ENCODE measurements around the gene AP3B1.
A peak's percentile ranks its signal among the peaks of the same experiment; 100 is the strongest.

The AP3B1 gene, protein sequence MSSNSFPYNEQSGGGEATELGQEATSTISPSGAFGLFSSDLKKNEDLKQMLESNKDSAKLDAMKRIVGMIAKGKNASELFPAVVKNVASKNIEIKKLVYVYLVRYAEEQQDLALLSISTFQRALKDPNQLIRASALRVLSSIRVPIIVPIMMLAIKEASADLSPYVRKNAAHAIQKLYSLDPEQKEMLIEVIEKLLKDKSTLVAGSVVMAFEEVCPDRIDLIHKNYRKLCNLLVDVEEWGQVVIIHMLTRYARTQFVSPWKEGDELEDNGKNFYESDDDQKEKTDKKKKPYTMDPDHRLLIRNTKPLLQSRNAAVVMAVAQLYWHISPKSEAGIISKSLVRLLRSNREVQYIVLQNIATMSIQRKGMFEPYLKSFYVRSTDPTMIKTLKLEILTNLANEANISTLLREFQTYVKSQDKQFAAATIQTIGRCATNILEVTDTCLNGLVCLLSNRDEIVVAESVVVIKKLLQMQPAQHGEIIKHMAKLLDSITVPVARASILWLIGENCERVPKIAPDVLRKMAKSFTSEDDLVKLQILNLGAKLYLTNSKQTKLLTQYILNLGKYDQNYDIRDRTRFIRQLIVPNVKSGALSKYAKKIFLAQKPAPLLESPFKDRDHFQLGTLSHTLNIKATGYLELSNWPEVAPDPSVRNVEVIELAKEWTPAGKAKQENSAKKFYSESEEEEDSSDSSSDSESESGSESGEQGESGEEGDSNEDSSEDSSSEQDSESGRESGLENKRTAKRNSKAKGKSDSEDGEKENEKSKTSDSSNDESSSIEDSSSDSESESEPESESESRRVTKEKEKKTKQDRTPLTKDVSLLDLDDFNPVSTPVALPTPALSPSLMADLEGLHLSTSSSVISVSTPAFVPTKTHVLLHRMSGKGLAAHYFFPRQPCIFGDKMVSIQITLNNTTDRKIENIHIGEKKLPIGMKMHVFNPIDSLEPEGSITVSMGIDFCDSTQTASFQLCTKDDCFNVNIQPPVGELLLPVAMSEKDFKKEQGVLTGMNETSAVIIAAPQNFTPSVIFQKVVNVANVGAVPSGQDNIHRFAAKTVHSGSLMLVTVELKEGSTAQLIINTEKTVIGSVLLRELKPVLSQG

DNA sequence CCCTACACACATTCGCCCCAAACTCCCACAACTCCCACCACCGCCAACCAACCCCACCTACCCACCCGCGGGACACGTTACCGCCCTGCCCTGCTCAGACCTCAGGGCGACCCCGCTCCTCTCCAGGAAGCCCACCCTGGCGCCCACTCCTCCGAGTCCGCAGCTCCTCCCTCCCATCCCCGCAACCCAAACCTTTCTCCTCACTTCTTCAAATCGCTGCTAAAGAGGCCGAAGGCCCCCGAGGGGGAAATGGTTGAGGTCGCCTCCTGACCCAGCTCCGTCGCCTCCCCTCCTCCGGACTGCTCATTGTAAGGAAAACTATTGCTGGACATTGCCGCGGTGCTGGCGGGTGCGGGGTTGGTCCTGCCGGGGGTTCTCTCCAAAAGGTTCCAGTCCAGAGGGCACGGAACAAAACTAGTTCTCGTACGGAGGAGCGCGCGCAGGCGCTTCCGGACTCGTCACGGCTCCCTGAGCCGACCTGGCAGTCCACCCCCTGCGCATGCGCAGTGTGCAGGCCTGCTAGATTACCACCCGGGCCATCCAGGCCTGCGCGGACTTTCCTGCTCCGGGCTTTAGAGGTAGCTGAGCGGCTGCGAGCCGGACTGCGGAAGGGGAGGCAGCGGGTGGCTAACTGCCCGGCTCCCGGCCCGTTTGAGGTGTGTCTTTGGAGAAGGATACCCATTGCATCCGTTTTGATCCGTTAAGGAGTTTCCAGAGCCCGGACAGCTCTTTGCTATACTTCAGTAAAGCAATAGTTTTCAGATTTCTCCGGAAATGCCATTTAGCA, at the start of gene AP3B1:
TSS of gene AP3B1 (minus strand) at position 451 of the 787 bp plus-strand sequence. CDS start at position 332, 119 bp downstream.
- DNase-seq, result peak; percentile 96 to 97

DNA sequence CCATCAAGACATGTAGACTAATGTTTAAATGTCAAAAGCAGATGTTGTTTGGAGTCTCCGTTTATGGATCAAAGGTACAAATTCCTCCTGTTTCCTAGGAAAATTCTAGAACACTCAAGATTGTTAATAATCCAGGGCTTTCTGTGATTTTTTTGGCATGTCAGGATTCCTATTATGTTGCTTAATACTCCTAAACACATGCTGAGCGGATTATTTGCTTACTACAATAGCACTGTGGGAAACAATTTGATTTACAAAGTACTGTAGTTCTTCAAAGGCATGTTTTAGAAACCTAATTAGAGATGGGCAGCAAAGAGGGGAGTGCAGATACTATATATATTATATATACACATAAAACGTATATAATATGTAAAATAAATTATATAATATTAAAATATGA, 46.9 kb upstream of the AP3B1 start:
- DNase-seq, result no peak

DNA sequence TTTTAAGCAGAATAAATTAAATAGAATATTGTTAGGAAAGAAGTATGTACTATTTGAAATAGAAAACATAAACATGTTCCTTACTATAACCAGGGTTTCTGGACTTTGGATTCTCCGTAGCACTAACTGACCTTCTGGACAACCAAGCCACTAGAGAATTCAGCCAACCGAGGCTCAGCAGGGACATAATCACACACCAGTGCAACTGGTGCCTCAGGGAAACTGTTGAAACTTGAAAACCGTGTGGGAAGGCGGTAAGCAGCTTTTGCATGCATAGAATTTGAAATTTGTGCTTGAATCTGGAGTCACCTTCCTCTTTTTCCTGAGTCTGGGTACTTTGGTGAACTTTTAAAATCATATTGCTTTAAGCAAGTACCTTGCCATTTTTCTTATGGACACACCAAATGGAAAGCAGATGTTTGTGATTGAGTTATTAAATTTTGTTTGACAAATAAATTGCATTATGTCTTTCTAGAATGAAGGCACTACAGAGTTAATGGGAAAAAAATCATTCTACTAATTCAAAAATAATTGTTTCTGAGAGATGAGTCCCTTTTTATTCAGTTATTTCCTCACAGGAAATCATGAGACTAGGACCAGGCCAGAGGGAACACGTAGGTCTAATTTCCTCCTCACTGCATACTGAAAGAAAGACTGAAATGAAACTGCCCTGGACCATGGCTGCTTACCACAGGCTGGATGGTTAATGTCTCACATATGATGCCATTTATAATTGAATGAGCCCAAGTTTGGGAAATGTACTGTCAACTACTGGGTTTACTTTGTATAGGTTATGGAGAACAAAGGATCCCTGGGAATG, 45.3 kb upstream of the AP3B1 start:
- no peak for DNase-seq

DNA sequence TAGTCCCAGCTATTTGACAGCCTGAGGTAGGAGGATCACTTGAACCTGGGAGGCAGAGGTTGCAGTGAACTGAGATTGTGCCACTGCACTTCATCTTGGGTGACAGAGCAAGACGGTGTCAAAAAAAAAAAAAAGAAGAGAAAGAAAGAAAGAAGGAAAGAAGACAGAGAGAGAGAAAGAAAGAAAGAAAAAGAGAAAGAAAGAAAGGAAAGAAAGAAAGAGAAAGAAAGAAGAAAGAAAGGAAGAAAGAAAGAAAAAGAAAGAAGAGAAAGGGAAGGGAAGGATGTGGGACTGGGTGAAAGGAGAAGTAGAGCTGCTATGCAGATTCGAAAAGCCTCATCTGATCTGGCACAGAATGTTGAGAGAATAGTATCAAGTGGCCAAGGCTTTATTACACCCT, 42.2 kb upstream of the AP3B1 start:
- no peak for DNase-seq

DNA sequence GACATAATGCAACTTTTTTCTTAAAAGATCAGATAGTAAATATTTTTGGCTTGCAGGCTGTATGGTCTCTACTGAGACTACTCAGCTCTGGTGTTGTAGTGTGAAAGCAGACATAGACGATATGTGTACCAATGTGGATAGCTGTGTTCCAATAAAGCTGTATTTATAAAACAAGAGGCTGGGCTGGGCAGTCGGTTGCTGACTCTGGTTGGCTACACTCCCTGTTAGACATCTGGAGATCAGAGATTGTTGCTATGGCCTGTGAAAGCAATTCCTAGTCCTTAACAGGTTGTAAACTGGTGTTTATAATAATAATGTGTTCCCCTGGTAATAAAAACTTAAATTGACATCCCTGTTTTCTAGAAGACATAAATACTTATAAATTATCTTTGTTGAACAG, 41.5 kb upstream of the AP3B1 start:
- DNase-seq, result no peak

DNA sequence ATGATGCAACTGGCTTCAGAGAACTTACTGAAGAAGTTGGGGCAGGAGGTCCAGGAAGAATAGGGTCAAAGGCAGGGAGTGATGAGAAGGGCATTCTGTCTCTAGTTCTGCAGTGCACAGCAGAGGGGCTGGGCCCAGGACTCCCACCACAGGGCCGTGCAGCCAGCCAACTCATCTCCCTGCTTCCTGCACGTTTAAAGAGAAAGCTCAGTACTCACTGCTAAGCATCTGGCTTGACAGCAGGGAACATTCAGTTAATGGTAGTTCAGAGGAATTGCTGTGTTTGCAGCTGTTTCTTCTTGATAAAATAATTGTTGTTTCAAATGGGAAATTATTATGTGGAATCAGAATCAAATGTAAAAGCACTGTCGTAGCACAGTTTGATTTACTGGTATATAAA, 40.3 kb upstream of the AP3B1 start:
- DNase-seq, result no peak

DNA sequence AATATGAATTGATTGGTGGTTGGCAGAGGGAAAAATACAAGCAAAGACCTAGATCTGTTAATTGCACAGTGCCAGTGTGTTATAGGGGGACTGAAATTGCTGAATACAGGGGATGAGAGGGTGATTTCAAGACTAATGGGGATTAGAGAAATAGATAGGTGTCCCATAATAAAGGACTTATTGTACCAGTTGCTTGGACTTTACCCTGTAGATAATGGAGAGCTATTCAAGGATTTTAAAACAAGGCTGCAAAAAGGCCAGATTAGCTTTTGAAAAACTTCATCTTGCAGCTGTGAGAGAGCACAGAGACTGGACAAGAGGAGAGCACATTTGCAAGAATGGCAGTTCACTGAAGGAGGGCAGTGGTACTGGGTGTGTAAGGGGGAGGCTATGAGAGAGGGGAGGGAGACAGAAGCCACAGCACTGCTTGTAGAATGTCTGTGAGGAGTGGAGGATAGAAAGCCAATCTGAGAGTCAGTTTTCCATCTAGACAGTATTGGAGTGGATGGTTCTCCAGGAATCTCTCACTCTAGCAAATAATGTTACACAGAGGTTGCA, 37.1 kb upstream of the AP3B1 start:
- no peak for DNase-seq

DNA sequence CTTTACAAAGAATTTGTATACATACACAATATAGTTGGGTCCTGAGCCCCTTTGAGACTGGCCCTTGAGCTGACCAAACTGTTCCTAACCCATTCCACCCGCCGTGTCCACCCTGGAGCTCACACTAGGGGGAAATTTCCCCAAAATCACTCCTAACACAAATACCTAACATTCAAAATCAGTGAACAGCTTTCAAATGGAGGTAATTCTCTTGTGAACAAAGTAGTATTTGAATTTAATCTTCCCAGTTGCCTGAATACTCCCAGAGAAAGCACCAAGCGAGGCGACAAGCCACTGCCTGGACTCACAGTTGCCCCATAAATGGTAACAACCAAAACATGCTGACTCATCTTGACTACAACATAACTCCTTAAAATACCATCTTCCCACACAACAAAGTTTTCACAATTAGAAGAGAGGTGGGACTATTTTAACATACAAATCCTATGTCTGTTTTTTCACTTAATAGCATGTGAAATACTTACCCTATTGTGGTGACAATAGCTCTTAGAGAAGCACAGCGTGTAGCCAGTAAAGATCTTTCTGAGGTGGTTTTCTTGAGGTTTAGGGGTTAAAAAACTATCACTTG, 34.2 kb upstream of the AP3B1 start:
- DNase-seq, result no peak

DNA sequence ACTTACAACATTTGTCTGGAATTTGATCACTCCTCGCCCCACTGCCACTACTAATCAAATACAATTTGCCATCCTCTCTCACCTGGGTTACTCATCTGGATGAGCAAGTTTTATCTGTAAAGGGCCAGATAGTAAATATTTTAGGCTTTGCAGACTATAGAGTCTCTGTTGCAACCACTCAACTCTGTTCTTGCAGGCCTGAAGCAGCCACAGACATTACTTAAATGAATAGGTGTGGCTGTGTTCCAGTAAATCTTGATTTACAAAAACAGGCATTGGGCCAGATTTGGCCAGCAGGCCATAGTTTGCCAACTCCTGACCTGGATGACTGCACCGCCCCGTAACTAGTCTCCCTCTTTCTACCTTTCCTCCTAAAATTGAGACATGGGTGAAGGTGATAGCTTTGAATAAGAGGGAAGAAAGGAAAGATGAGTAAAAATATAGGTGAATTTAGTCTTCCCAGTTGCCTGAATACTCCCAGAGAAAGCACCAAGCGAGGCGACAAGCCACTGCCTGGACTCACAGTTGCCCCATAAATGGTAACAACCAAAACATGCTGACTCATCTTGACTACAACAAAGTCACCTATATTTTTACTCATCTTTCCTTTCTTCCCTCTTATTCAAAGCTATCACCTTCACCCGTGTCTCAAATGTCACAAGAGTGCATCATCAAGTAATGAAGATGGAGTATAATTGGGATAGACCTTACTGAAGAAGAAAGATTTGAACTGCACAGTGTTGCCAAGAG, 33.4 kb upstream of the AP3B1 start:
- DNase-seq, result no peak

DNA sequence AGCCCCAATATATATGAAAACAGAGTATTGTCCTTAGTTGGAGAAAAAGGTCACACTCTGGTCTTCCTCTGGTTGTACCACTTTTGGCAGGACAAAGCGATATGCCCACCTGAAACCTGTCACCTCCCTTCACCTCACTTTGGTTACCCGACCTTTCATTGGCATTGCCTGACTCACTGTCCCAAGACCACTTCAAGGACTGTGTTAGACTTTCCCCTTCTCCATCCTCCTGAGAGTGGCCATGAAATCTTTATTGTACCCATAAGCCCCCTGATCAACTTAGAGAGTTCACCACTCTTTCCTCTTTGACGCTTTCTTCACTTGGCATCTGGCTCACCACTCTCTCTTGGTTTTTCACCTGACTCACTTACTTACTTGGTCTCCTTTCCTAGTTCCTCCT, 32.4 kb upstream of the AP3B1 start:
- no peak for DNase-seq

DNA sequence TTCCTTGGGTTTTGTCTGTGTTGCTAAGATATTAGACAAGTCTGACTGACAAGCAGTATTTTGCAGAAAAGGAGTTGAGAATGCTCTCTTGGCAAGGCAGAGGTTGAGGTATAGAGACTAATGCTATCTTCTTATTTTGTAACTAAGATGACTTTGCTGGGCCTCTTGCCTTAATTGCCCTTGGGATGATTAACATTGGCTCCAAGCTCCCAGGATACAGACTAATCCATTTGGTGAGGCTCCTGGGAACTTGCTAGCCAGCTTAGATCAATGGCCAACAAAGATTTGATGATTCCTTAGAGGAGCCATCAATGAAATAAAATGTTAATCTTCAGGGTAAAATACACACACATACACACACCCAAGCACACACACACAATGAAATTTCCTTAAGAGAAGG, 28.7 kb upstream of the AP3B1 start:
- DNase-seq, result no peak

DNA sequence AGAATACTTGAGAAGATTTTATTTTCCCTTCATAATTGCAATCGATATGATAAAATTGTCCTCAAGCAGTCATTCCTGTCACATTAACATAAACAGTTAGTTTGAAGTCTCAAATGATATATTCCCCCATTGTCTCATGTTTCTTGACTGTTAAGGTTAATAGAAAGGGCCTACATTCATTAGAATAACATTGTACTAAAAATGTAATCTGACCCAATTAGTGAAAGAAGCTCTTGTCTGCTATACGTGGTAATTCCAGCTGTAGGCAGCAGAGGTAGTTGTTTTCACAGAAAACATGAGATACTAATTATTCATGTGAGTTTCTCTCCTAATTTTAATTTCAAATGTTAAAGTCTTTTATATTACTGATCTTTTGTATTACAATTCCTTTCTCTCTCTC, 25.9 kb upstream of the AP3B1 start:
- no peak for DNase-seq

DNA sequence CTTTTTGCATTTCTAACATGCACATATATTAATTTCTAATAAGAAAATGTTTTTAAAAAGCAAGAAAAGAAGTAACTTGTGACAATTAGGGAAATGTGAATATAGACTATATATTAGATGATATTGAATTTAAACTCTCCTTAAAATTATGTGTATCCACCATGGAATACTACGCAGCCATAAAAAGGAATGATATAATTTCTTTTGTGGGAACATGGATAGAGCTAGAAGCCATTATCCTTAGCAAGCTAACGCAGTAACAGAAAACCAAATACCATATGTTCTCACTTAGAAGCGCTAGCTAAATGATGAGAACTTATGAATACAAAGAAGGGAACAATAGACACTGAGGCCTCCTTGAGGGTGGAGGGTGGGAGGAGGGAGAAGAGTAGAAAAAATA, 23.8 kb upstream of the AP3B1 start:
- no peak for DNase-seq

DNA sequence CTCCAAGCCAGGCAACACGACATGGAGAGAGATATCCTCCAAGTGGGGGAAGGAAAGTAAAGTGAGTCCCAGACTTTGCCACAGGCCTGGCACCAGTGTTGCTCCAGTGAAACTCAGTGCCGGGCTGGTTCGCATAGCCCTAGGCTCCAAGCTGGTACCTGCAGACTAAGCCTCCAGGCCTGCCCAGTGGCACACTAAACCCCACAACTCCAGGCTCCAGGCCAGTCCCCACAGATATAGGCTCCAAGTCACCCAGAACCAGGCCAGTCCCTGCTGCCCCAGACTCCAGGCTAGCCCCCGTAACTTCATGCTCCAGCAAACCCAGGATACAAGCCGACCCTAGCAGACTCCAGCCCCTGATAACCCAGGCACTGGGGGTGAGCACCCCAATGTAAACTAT, 23.0 kb upstream of the AP3B1 start:
- DNase-seq, result no peak

DNA sequence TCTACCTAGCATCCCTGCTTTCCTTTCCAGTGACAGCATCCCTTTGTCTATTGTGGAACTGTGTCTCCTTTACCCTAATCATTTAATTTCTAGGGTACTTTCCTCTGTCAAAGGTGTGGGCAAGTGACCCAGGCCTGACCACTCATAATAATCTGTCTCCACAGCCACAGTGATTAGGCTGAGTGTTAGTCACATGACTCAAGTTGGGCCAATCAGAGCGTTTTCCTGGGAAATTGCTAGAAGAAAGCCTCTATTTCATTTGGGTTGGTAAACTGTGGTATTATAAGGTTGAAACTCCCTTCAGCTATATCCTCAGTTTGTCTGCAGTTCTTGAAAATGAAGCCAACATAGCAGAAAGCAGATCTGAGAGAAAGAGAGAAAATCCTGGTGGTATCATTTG, 14.2 kb upstream of the AP3B1 start:
- DNase-seq, result no peak

DNA sequence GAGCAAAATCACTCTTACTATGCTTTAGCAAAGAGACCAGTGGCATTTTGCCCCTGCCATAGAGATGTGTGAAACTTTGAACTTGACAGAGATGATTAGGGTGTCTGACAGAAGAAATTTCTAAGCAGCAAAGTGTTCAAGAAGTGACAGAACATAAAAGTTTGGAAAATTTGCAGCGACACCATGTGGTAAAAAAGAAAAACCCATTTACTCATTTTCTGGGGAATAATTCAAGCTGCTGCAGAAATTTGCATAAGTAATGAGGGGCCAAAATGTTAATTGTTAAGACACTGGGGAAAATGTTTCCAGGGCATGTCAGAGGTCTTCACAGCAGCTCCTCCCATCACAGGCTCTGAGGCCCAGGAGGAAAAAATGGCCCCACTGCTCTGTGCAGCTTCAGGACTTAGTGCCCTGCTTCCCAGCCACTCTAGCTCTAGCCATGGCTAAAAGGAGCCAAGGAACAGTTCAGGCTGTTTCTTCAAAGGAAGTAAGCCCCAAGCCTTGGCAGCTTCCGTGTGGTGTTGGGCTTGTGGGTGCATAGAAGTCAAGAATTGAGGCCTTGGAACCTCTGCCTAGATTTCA, 6.1 kb upstream of the AP3B1 start:
- DNase-seq, result no peak

DNA sequence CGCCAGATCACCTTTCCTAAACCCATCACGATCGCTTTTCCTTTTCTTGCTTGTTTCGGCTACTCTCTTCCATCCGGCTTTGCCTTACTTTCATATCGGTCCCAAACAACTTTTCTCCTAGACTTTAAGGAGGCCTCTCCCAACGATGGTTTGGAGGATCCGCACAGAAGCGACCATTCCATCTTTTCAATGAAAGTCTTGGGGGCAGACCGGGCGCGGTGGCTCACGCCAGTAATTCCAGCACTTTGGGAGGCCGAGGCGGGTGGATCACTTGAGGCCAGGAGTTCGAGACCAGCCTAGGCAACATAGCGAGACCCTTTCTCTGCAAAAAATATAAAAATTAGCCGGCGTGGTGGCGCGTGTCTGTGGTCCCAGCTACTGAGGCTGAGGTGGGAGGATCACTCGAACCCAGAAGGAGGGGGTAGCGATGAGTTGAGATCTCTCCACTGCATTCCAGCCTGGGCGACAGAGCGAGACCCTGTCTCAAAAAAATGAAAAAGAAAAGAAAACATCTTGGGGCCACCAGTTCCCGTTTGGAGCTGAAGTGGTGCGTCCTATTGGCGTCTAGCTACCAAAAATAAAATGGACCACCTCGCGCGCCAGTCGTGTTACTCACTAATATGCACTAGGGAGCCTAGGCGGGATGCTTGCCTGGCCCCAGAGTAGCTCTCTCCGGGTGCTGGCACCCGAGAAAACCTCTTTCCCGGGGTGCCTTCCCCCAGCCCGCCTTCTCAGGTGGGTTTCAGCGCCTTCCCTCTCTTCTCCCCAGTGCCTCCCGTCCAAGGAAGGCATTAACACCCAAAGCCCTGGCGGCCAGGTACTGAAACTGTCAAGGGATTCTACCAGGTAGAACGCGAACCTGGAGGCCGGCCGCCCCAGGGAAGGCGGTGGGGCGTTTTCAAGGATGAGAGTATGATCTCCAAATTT, 800 bp upstream of the AP3B1 start:
- DNase-seq, result peak; percentile 47 to 55

DNA sequence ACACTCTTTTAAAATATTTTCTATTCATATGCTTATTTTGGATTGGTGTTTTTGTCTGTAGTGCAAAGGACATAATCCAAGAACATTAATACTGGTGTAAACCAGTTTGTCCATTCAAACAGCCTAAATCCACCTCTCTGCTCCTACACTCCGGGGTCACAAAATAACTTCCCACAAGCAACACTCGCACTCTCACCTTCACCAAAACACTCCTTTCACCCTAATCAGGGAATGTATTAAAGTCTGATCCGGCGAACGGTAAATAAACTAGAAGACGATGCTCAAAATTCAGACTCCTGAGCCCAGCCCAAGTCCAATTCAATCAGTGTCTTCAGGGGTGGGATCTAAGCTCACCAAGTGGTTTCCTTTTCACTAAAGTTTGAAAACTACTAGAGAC, 649 bp downstream of the AP3B1 start:
- DNase-seq, result peak in 1 of 2 experiments; percentile 0

DNA sequence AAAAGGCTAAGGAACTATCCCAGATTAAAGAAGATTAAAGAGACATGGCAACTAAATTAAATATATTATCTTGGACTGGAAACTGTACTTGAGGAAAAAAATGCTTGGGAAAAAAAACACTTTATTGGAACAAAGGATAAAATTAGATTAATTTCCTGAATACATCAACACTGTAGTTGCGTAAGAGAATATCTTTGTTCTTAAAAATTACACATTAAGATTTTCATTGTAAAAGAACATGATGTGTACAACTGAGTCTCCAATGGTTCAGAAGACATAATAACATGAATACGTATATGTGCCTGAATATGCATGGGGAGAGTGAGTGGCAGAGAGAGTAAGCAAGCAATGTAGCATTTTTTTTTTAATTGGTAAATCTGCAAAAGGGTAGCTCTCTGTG, 2.8 kb downstream of the AP3B1 start:
- no peak for DNase-seq

All from activated CD4-positive, alpha-beta T cell treated with anti-CD3 and anti-CD28 coated beads, Interleukin-2, amount 50 U/mL, for 48 hours (primary cell).